ENCODE measurements around the gene UNKL.

UNKL gene

GRCh38 chr16:1351215-1351581, 63.3 kb downstream of the UNKL start:
- DNase-seq (ENCODE audit: low spot score) = no peak

GRCh38 chr16:1350691-1351090, 63.8 kb downstream of the UNKL start:
- DNase-seq (ENCODE audit: low spot score) = no peak

GRCh38 chr16:1349951-1350350, 64.6 kb downstream of the UNKL start:
- no peak for DNase-seq (ENCODE audit: low spot score)

- DNase-seq (ENCODE audit: low spot score) = no peak
Observed at GRCh38 chr16:1349351-1349750, 65.2 kb downstream of the UNKL start.

GRCh38 chr16:1348926-1349325, 65.6 kb downstream of the UNKL start:
- no peak for DNase-seq (ENCODE audit: low spot score)

GRCh38 chr16:1348441-1348840, 66.1 kb downstream of the UNKL start:
- DNase-seq (ENCODE audit: low spot score) = no peak

GRCh38 chr16:1347962-1348361, 66.5 kb downstream of the UNKL start:
- DNase-seq (ENCODE audit: low spot score) = no peak

GRCh38 chr16:1347286-1347855, 67.1 kb downstream of the UNKL start:
- DNase-seq (ENCODE audit: low spot score) = no peak

- no peak for DNase-seq (ENCODE audit: low spot score)
Observed at GRCh38 chr16:1346422-1347285, 67.8 kb downstream of the UNKL start.

- DNase-seq (ENCODE audit: low spot score) = no peak
Observed at GRCh38 chr16:1345651-1346421, 68.7 kb downstream of the UNKL start.

GRCh38 chr16:1345087-1345486, 69.4 kb downstream of the UNKL start:
- no peak for DNase-seq (ENCODE audit: low spot score)

GRCh38 chr16:1344499-1344898, 70.0 kb downstream of the UNKL start:
- DNase-seq (ENCODE audit: low spot score) = no peak

- DNase-seq (ENCODE audit: low spot score) = no peak
Observed at GRCh38 chr16:1343428-1344242, 70.9 kb downstream of the UNKL start.

GRCh38 chr16:1342526-1343427, 71.7 kb downstream of the UNKL start:
- DNase-seq (ENCODE audit: low spot score) = peak; percentile 99

- DNase-seq (ENCODE audit: low spot score) = no peak
Observed at GRCh38 chr16:1341495-1342420, 72.7 kb downstream of the UNKL start.

- DNase-seq (ENCODE audit: low spot score) = no peak
Observed at GRCh38 chr16:1340730-1341494, 73.6 kb downstream of the UNKL start.

GRCh38 chr16:1338855-1339675, 75.4 kb downstream of the UNKL start:
- no peak for DNase-seq (ENCODE audit: low spot score)

GRCh38 chr16:1338119-1338730, 76.3 kb downstream of the UNKL start:
- DNase-seq (ENCODE audit: low spot score) = no peak

Measured in iPS-NIHi11 (cell line).